ENCODE results near the gene CACNG3.

Gene CACNG3

GRCh38 chr16:24255456-24256371 lies at the start of gene CACNG3:
Gene CACNG3 (plus strand): TSS chr16:24256335. CDS start chr16:24256755, 420 bp downstream.
- ATAC-seq = peak; percentile 45; the same call in 2 of the 3 replicates
- TF ChIP-seq TCF4 (CRISPR knock-in tag; IDR thresholded peaks at IDR 0.05; ENCODE audit: borderline replicate concordance) (no peak), ISL1 (CRISPR knock-in tag; IDR thresholded peaks at IDR 0.05) (no peak)

GRCh38 chr16:24206926-24207325 lies 49.2 kb upstream of the CACNG3 start:
- TF ChIP-seq PPARA (CRISPR knock-in tag; IDR thresholded peaks at IDR 0.05; ENCODE audit: borderline replicate concordance) (no peak), TCF4 (CRISPR knock-in tag; IDR thresholded peaks at IDR 0.05; ENCODE audit: borderline replicate concordance) (no peak), ZNF70 (CRISPR knock-in tag; IDR thresholded peaks at IDR 0.05) (no peak), ARNTL (CRISPR knock-in tag; IDR thresholded peaks at IDR 0.05; ENCODE audit: borderline replicate concordance, low read depth) (no peak), PATZ1 (CRISPR knock-in tag; IDR thresholded peaks at IDR 0.05; ENCODE audit: borderline replicate concordance) (no peak), CREB5 (CRISPR knock-in tag; IDR thresholded peaks at IDR 0.05; ENCODE audit: low read depth) (no peak), BACH2 (CRISPR knock-in tag; IDR thresholded peaks at IDR 0.05; ENCODE audit: borderline replicate concordance) (no peak), GLIS3 (CRISPR knock-in tag; IDR thresholded peaks at IDR 0.05) (no peak), CSRNP3 (CRISPR knock-in tag; IDR thresholded peaks at IDR 0.05) (no peak)
- ATAC-seq = no peak

- ATAC-seq = no peak
- TF ChIP-seq CSRNP3 (CRISPR knock-in tag; IDR thresholded peaks at IDR 0.05) (no peak), TOX (CRISPR knock-in tag; IDR thresholded peaks at IDR 0.05; ENCODE audit: borderline replicate concordance) (no peak), ESRRG (CRISPR knock-in tag; IDR thresholded peaks at IDR 0.05) (no peak), ISL1 (CRISPR knock-in tag; IDR thresholded peaks at IDR 0.05) (no peak), PATZ1 (CRISPR knock-in tag; IDR thresholded peaks at IDR 0.05; ENCODE audit: borderline replicate concordance) (no peak), POU6F1 (CRISPR knock-in tag; IDR thresholded peaks at IDR 0.05; ENCODE audit: borderline replicate concordance, low read depth) (no peak), BACH2 (CRISPR knock-in tag; IDR thresholded peaks at IDR 0.05; ENCODE audit: borderline replicate concordance) (no peak), TCF4 (CRISPR knock-in tag; IDR thresholded peaks at IDR 0.05; ENCODE audit: borderline replicate concordance) (no peak), CREB5 (CRISPR knock-in tag; IDR thresholded peaks at IDR 0.05; ENCODE audit: low read depth) (no peak), ZC3H10 (CRISPR knock-in tag; IDR thresholded peaks at IDR 0.05) (no peak), PPARA (CRISPR knock-in tag; IDR thresholded peaks at IDR 0.05; ENCODE audit: borderline replicate concordance) (no peak), ZNF565 (CRISPR knock-in tag; conservative IDR thresholded peaks at IDR 0.05; ENCODE audit: low read depth) (no peak), ZFP30 (CRISPR knock-in tag; IDR thresholded peaks at IDR 0.05) (no peak), OSR1 (CRISPR knock-in tag; IDR thresholded peaks at IDR 0.05) (no peak), ARNTL (CRISPR knock-in tag; IDR thresholded peaks at IDR 0.05; ENCODE audit: borderline replicate concordance, low read depth) (no peak)
Observed at GRCh38 chr16:24208710-24209109, 47.4 kb upstream of the CACNG3 start.

Measured in SK-N-SH treated with all-trans-retinoic acid at 6 μM for 48 hours (cell line).